IMR-90 (cell line): Measurements from ENCODE around the gene LDAF1. TPM values are rescaled to one million over a fixed set of nuclear protein-coding genes. Genes with fewer than 3 reads are reported as not detected.

Source experiments
- ATAC-seq: fragments of 200-7000 bp; cut with Tn5 transposase; 2 replicates; pipeline ENCODE4 v1.9.1; 2020; ENCODE audit warnings: low read depth, mild to moderate bottlenecking, moderate library complexity
- BruUV-seq: library from RNA; stranded (reverse); fragments of 400-500 nt; replicated peaks from 2 replicates; lab custom pipeline; 2021; lab: Mats Ljungman, UMichigan
- CTCF ChIA-PET: fragments of 300-600 bp; formaldehyde crosslinking; extraction: SDS; loops from one replicate; lab custom pipeline; 2021; ENCODE audit warnings: antibody characterized with exemption; lab: Yijun Ruan, JAX
- POLR2A ChIA-PET: fragments of 300-600 bp; sonication (Branson Sonifier 250); formaldehyde crosslinking; loops from one replicate; lab custom pipeline; 2022; ENCODE audit warnings: antibody characterized with exemption; ENCODE audit not compliant: unreplicated experiment; lab: Charles Lee
- DNase-seq: peaks from one replicate; pipeline ENCODE4 v3.0.0; 2013
- H2AFZ ChIP-seq: replicated peaks from 2 replicates; pipeline ENCODE3; 2013; ENCODE audit warnings: low read length, mild to moderate bottlenecking; ENCODE audit not compliant: poor library complexity
- H2AK5ac ChIP-seq: 2 replicates; pipeline ENCODE4 v1.6.1; 2013; ENCODE audit warnings: low read depth, low read length, inconsistent platforms
- H2AK9ac ChIP-seq: replicated peaks from 2 replicates; pipeline ENCODE3; 2013; ENCODE audit warnings: mild to moderate bottlenecking, low read depth, low read length, moderate library complexity; ENCODE audit not compliant: poor library complexity
- H2BK120ac ChIP-seq: 2 replicates; pipeline ENCODE4 v1.6.1; 2013; ENCODE audit warnings: low read depth, low read length, inconsistent platforms
- H2BK15ac ChIP-seq: 3 replicates; pipeline ENCODE4 v1.6.1; 2013; ENCODE audit warnings: low read depth, low read length, inconsistent platforms
- H2BK20ac ChIP-seq: 2 replicates; pipeline ENCODE4 v1.6.1; 2013; ENCODE audit warnings: low read depth, mild to moderate bottlenecking, inconsistent platforms, low read length, moderate library complexity
- H2BK5ac ChIP-seq: 2 replicates; pipeline ENCODE4 v1.6.1; 2013; ENCODE audit warnings: mild to moderate bottlenecking, low read depth, low read length, inconsistent platforms; ENCODE audit not compliant: poor library complexity, severe bottlenecking
- H3K14ac ChIP-seq: replicated peaks from 2 replicates; pipeline ENCODE4 v1.6.1; 2013; ENCODE audit warnings: low read depth, low read length, inconsistent platforms
- H3K18ac ChIP-seq: 2 replicates; pipeline ENCODE4 v1.6.1; 2013; ENCODE audit warnings: low read depth, low read length, control low read depth
- H3K23ac ChIP-seq: 2 replicates; pipeline ENCODE4 v1.6.1; 2013; ENCODE audit warnings: low read depth, low read length, inconsistent platforms
- H3K27ac ChIP-seq: 2 replicates; pipeline ENCODE4 v1.5.1; 2013; ENCODE audit warnings: mild to moderate bottlenecking, control low read depth, low read length; ENCODE audit not compliant: insufficient read depth
- H3K27me3 ChIP-seq: 2 replicates; pipeline ENCODE4 v1.6.1; 2013; ENCODE audit warnings: low read length; ENCODE audit not compliant: control insufficient read depth, insufficient read depth
- H3K36me3 ChIP-seq: 2 replicates; pipeline ENCODE4 v1.6.1; 2013; ENCODE audit warnings: low read length, mixed read lengths; ENCODE audit not compliant: control insufficient read depth, insufficient read depth
- H3K4ac ChIP-seq: 2 replicates; pipeline ENCODE4 v1.6.1; 2013; ENCODE audit warnings: low read depth, low read length, inconsistent platforms
- H3K4me1 ChIP-seq: 2 replicates; pipeline ENCODE4 v1.6.1; 2013; ENCODE audit warnings: low read length, mixed read lengths; ENCODE audit not compliant: control insufficient read depth, insufficient read depth
- H3K4me2 ChIP-seq: 2 replicates; pipeline ENCODE4 v1.6.1; 2013; ENCODE audit warnings: low read depth, mild to moderate bottlenecking, control low read depth, low read length, moderate library complexity
- H3K4me3 ChIP-seq: 2 replicates; pipeline ENCODE4 v1.5.1; 2013; ENCODE audit warnings: low read depth, mild to moderate bottlenecking, control low read depth, low read length, moderate library complexity; ENCODE audit not compliant: insufficient read depth
- H3K56ac ChIP-seq: 2 replicates; pipeline ENCODE4 v1.6.1; 2013; ENCODE audit warnings: low read length, inconsistent platforms; ENCODE audit not compliant: insufficient read depth; ENCODE audit errors: extremely low read depth
- H3K79me1 ChIP-seq, 2 experiments: 2 replicates each; pipeline ENCODE4 v1.6.1; 2013; ENCODE audit warnings: low read length in 2 of 2, inconsistent platforms in 1 of 2, low read depth in 1 of 2
- H3K9ac ChIP-seq: 2 replicates; pipeline ENCODE4 v1.6.1; 2013; ENCODE audit warnings: low read depth, low read length, control low read depth
- H3K9me1 ChIP-seq: 2 replicates; pipeline ENCODE4 v1.6.1; 2013; ENCODE audit warnings: low read length, inconsistent platforms; ENCODE audit not compliant: insufficient read depth
- H3K9me3 ChIP-seq: 2 replicates; pipeline ENCODE4 v1.6.1; 2013; ENCODE audit warnings: low read length; ENCODE audit not compliant: control insufficient read depth, insufficient read depth
- H4K20me1 ChIP-seq: 2 replicates; pipeline ENCODE4 v1.6.1; 2013; ENCODE audit warnings: low read length, inconsistent platforms; ENCODE audit not compliant: insufficient read depth
- H4K5ac ChIP-seq: 2 replicates; pipeline ENCODE4 v1.6.1; 2013; ENCODE audit warnings: mild to moderate bottlenecking, low read depth, low read length, control low read depth
- H4K8ac ChIP-seq, 2 experiments: 2 replicates each; pipeline ENCODE4 v1.6.1; 2013; ENCODE audit warnings: low read depth in 2 of 2, low read length in 2 of 2, control low read depth in 1 of 2, inconsistent platforms in 1 of 2
- H4K91ac ChIP-seq: 2 replicates; pipeline ENCODE4 v1.6.1; 2013; ENCODE audit warnings: low read depth, low read length, inconsistent platforms; ENCODE audit not compliant: insufficient read depth
- BHLHE40 ChIP-seq: fragments of 150-350 bp; IDR thresholded peaks from 2 replicates; pipeline ENCODE4 v1.6.1; 2016; ENCODE audit warnings: mild to moderate bottlenecking, low read depth, low read length
- CEBPB ChIP-seq: IDR thresholded peaks from 2 replicates; pipeline ENCODE4 v1.6.1; 2012; ENCODE audit warnings: low read depth, low read length, improper control_type of control experiment
- CHD1 ChIP-seq: IDR thresholded peaks from 2 replicates; pipeline ENCODE4 v1.6.1; 2012; ENCODE audit warnings: low read depth, low read length, improper control_type of control experiment
- ELK1 ChIP-seq: fragments of 150-350 bp; IDR thresholded peaks from 2 replicates; pipeline ENCODE4 v1.6.1; 2016; ENCODE audit warnings: low read depth, mild to moderate bottlenecking, low read length, moderate library complexity, borderline replicate concordance
- FOS ChIP-seq: fragments of 150-350 bp; IDR thresholded peaks from 2 replicates; pipeline ENCODE4 v1.6.1; 2016; ENCODE audit warnings: low read depth, low read length
- MAFK ChIP-seq: IDR thresholded peaks from 2 replicates; pipeline ENCODE4 v1.6.1; 2012; ENCODE audit warnings: low read depth, low read length, improper control_type of control experiment
- RAD21 ChIP-seq: IDR thresholded peaks from 2 replicates; pipeline ENCODE4 v1.6.1; 2012; ENCODE audit warnings: low read length, improper control_type of control experiment
- RCOR1 ChIP-seq: IDR thresholded peaks from 2 replicates; pipeline ENCODE4 v1.6.1; 2012; ENCODE audit warnings: mild to moderate bottlenecking, low read length, improper control_type of control experiment; ENCODE audit not compliant: insufficient replicate concordance
- RFX5 ChIP-seq: IDR thresholded peaks from 2 replicates; pipeline ENCODE4 v1.8.0; 2012; ENCODE audit warnings: low read depth, mild to moderate bottlenecking, low read length, moderate library complexity
- SMC3 ChIP-seq: fragments of 150-350 bp; IDR thresholded peaks from 2 replicates; pipeline ENCODE4 v1.6.1; 2016; ENCODE audit warnings: low read depth, mild to moderate bottlenecking, antibody characterized with exemption, low read length, moderate library complexity
- WGBS, 2 experiments: methylation state at CpG; one replicate each; pipeline versions ENCODE4 v1.1.5 to v1.1.7; 2013; ENCODE audit warnings: missing lambda C conversion rate in 2 of 2; ENCODE audit not compliant: insufficient read length in 1 of 2; ENCODE audit errors: extremely low coverage in 2 of 2; 5-methylcytosine and 5-hydroxymethylcytosine counted together
- dilution Hi-C: fragments of 300-500 bp; cut with HindIII; formaldehyde crosslinking; loops from one replicate; pipeline ENCODE4 v1.14.3; 2018; ENCODE audit warnings: low sequenced_read_pairs; ENCODE audit not compliant: unreplicated experiment
- in situ Hi-C: fragments of 300-500 bp; cut with MboI; formaldehyde crosslinking; loops from 3 replicates; pipeline ENCODE4 v1.14.3; 2019; ENCODE audit warnings: low sequenced_read_pairs, inconsistent platforms, mixed read lengths
- intact Hi-C: fragments of 100-400 bp; cut with micrococcal nuclease; formaldehyde crosslinking; loops from 2 replicates; pipeline ENCODE4 v1.10.0; 2022
- polyA plus RNA-seq, 3 experiments: library from polyadenylated mRNA; depleted of rRNA; stranded (reverse); fragments of >200 nt; gene quantifications; 2 replicates each; pipeline ENCODE4 v1.2.3, GENCODE V29; 2012; ENCODE audit warnings: low replicate concordance in 1 of 3
- total RNA-seq: library from RNA; depleted of rRNA; stranded (reverse); fragments of >200 nt; gene quantifications from 2 replicates; pipeline ENCODE4 v1.2.3, GENCODE V29; 2012

LDAF1 gene
- total and polyA plus RNA-seq, 2 of the 4 experiments (the other 2 are of a cell fraction): 21.0 to 62.2 TPM

GRCh38 chr16:21222495-21223337 lies 64.2 kb downstream of the LDAF1 start (continued):
- TF ChIP-seq MAFK: no peak

GRCh38 chr16:21223787-21224186 lies 65.3 kb downstream of the LDAF1 start:
- Histone ChIP-seq H3K9ac (no peak overlapping the region), H3K56ac (no peak overlapping the region), H3K79me1 (no peaks in the 10 kb centered on the region), H2BK120ac (no peak overlapping the region), H2AK9ac (no peak overlapping the region), H3K27ac (no peak overlapping the region), H2BK20ac (no peak overlapping the region), H4K20me1 (no peaks in the 10 kb centered on the region), H4K8ac (no peak overlapping the region), H3K4ac (no peak overlapping the region), H3K23ac (no peak overlapping the region), H4K91ac (no peak overlapping the region), H3K36me3 (no peaks in the 10 kb centered on the region), H4K5ac (no peak overlapping the region), H3K4me1 (no peaks in the 10 kb centered on the region), H2BK15ac (no peak overlapping the region), H3K9me3 (no peaks in the 10 kb centered on the region), H3K18ac (no peak overlapping the region), H2AFZ (no peak overlapping the region), H2AK5ac (no peak overlapping the region), H2BK5ac (no peak overlapping the region), H3K27me3 (peaks cover 19% of the 10 kb centered on the region), H3K14ac (no peak overlapping the region), H3K4me3 (no peak overlapping the region), H3K9me1 (no peaks in the 10 kb centered on the region), H3K4me2 (no peak overlapping the region)
- BruUV-seq: no TSS peak
- no peak for DNase-seq
- dilution Hi-C loops (no loop called here), in situ Hi-C loops (no loop called here), intact Hi-C loops (no loop called here)
- no CpG with 5 or more reads among the region's 9 CpGs for WGBS, 2 experiments
- POLR2A ChIA-PET: no interaction called here
- CTCF ChIA-PET: interaction anchor here (0.7 kb wide), 1 partner anchor 376 kb away, joined by 3 read pairs; no protein-coding TSS in a partner anchor
- TF ChIP-seq RAD21 (no peak), CEBPB (no peak), ELK1 (no peak), SMC3 (no peak), FOS (no peak), CHD1 (no peak), RFX5 (no peak), RCOR1 (no peak), BHLHE40 (no peak)
- ATAC-seq: no peak
